ENCODE measurements around the gene KLK11.

The KLK11 gene

GRCh38 chr19:51029718-51030117, 3.3 kb upstream of the KLK11 start:
- H3K4me3 ChIP-seq (ENCODE audit: low read depth, low read length) = no peak overlapping the region

GRCh38 chr19:51027873-51028272, 1.5 kb upstream of the KLK11 start:
- no peak overlapping the region for H3K4me3 ChIP-seq (ENCODE audit: low read depth, low read length)
- no peaks in the 10 kb centered on the region for H3K36me3 ChIP-seq (ENCODE audit: insufficient read depth, low read length)
- H3K27ac ChIP-seq (ENCODE audit: low read depth, low read length) = no peak overlapping the region
- H3K4me1 ChIP-seq (ENCODE audit: control insufficient read depth, insufficient read depth, low read length, unreplicated experiment) = no peaks in the 10 kb centered on the region
- no peak overlapping the region for H2AFZ ChIP-seq (ENCODE audit: low read length, unreplicated experiment)
- H3K27me3 ChIP-seq (ENCODE audit: insufficient read depth, low read length) = peaks cover 42% of the 10 kb centered on the region
- no peaks in the 10 kb centered on the region for H3K79me2 ChIP-seq (ENCODE audit: control insufficient read depth, insufficient read depth, low read length, unreplicated experiment)

More at GRCh38 chr19:51029718-51030117, 3.3 kb upstream of the KLK11 start:
- no peaks in the 10 kb centered on the region for H3K79me2 ChIP-seq (ENCODE audit: control insufficient read depth, insufficient read depth, low read length, unreplicated experiment)
- no peak overlapping the region for H2AFZ ChIP-seq (ENCODE audit: low read length, unreplicated experiment)
- peaks cover 36% of the 10 kb centered on the region for H3K27me3 ChIP-seq (ENCODE audit: insufficient read depth, low read length)
- no peaks in the 10 kb centered on the region for H3K4me1 ChIP-seq (ENCODE audit: control insufficient read depth, insufficient read depth, low read length, unreplicated experiment)
- no peaks in the 10 kb centered on the region for H3K36me3 ChIP-seq (ENCODE audit: insufficient read depth, low read length)
- H3K27ac ChIP-seq (ENCODE audit: low read depth, low read length) = no peak overlapping the region

DNA sequence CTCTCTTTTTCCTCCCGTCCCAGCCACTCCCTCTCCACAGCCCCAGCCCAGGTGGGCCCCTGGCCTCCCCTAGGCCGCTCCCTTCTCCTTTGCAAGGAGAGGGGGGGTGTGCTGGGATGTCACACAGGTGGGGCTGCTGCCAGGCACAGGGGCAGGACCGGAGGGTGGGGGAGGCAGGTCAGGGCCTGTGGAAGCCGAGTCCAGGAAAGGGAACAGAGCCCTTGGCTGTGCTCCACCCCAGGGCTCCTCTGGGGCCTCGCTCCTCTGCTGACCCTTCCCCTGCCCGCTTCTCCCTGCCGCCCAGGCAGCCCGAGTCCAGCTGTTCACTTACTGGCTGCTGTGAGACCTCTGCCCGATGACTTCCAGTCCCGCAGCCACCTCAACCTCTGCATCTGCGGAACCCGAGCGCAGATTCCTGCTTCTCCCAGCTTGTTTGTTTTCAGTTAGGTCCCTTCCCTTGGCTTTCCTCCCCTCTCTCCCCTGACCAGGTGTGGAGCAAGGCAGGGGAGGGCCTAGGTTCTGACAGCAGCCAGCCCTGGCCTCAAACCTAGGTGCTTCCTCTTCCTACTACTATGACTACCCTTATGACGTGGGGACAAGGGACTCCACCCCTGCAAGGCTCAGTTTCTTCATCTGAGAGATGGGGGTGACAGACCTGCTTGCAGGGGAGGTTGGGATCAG, 850 bp upstream of the KLK11 start:
- Histone ChIP-seq H3K4me1 (ENCODE audit: control insufficient read depth, insufficient read depth, low read length, unreplicated experiment) (no peaks in the 10 kb centered on the region), H3K27ac (ENCODE audit: low read depth, low read length) (no peak overlapping the region), H3K27me3 (ENCODE audit: insufficient read depth, low read length) (peaks cover 43% of the 10 kb centered on the region)

GRCh38 chr19:51025809-51026553, 435 bp downstream of the KLK11 start:
- Histone ChIP-seq H3K4me3 (ENCODE audit: low read depth, low read length) (no peak overlapping the region), H3K4me1 (ENCODE audit: control insufficient read depth, insufficient read depth, low read length, unreplicated experiment) (no peaks in the 10 kb centered on the region), H2AFZ (ENCODE audit: low read length, unreplicated experiment) (no peak overlapping the region), H3K36me3 (ENCODE audit: insufficient read depth, low read length) (no peaks in the 10 kb centered on the region), H3K27me3 (ENCODE audit: insufficient read depth, low read length) (peaks cover 45% of the 10 kb centered on the region), H3K79me2 (ENCODE audit: control insufficient read depth, insufficient read depth, low read length, unreplicated experiment) (no peaks in the 10 kb centered on the region), H3K27ac (ENCODE audit: low read depth, low read length) (no peak overlapping the region)

More for the DNA sequence above, 850 bp upstream of the KLK11 start:
- no peaks in the 10 kb centered on the region for H3K79me2 ChIP-seq (ENCODE audit: control insufficient read depth, insufficient read depth, low read length, unreplicated experiment)
- no peak overlapping the region for H2AFZ ChIP-seq (ENCODE audit: low read length, unreplicated experiment)
- H3K36me3 ChIP-seq (ENCODE audit: insufficient read depth, low read length) = no peaks in the 10 kb centered on the region
- no peak overlapping the region for H3K4me3 ChIP-seq (ENCODE audit: low read depth, low read length)

- H2AFZ ChIP-seq (ENCODE audit: low read length, unreplicated experiment) = no peak overlapping the region
- no peak overlapping the region for H3K4me3 ChIP-seq (ENCODE audit: low read depth, low read length)
- no peaks in the 10 kb centered on the region for H3K4me1 ChIP-seq (ENCODE audit: control insufficient read depth, insufficient read depth, low read length, unreplicated experiment)
- H3K27ac ChIP-seq (ENCODE audit: low read depth, low read length) = no peak overlapping the region
- H3K79me2 ChIP-seq (ENCODE audit: control insufficient read depth, insufficient read depth, low read length, unreplicated experiment) = no peaks in the 10 kb centered on the region
- no peaks in the 10 kb centered on the region for H3K36me3 ChIP-seq (ENCODE audit: insufficient read depth, low read length)
- peaks cover 45% of the 10 kb centered on the region for H3K27me3 ChIP-seq (ENCODE audit: insufficient read depth, low read length)
These were observed 1.0 kb downstream of the KLK11 start for GRCh38 chr19:51025401-51025800.

DNA sequence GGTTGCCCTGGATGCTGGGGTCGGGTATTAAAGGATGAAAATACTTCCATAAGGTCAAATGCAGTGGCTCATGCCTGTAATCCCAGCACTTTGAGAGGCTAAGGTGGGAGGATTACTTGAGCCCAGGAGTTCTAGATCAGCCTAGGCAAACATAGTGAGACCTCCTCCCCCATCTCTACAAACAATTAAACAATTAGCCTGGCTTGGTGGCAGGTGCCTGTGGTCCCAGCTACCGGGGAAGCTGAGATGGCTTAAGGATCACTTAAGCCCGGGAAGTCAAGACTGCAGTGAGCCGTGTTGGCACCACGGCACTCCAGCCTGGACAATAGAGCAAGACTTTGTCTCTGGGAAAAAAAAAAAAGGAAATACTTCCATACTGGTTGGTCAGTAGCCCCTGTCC, 1.5 kb downstream of the KLK11 start:
- H3K27me3 ChIP-seq (ENCODE audit: insufficient read depth, low read length) = peaks cover 49% of the 10 kb centered on the region
- H3K4me3 ChIP-seq (ENCODE audit: low read depth, low read length) = no peak overlapping the region
- H2AFZ ChIP-seq (ENCODE audit: low read length, unreplicated experiment) = no peak overlapping the region
- no peaks in the 10 kb centered on the region for H3K79me2 ChIP-seq (ENCODE audit: control insufficient read depth, insufficient read depth, low read length, unreplicated experiment)
- no peaks in the 10 kb centered on the region for H3K4me1 ChIP-seq (ENCODE audit: control insufficient read depth, insufficient read depth, low read length, unreplicated experiment)
- no peak overlapping the region for H3K27ac ChIP-seq (ENCODE audit: low read depth, low read length)
- H3K36me3 ChIP-seq (ENCODE audit: insufficient read depth, low read length) = no peaks in the 10 kb centered on the region

DNA sequence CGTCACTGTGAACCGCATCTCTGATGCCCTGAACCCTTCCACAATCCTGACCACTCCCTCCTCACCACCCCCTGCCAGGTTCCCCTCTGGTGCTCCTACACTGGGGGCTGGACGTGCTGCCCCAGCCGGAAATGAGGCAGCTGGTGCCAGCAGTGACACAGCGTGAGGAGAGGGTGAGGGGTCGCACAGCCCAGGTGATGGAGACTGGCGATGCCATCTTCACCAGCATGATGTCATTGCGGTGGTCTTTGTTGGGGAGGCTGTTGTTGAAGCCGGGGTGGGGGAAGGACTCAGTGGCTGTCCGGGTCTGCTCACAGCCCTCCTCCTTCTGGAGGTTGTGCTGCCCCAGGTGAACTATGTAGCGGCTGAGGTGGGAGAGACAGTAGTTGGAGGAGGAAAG, 2.5 kb downstream of the KLK11 start:
- Histone ChIP-seq H2AFZ (ENCODE audit: low read length, unreplicated experiment) (no peak overlapping the region), H3K79me2 (ENCODE audit: control insufficient read depth, insufficient read depth, low read length, unreplicated experiment) (no peaks in the 10 kb centered on the region), H3K4me3 (ENCODE audit: low read depth, low read length) (no peak overlapping the region), H3K27me3 (ENCODE audit: insufficient read depth, low read length) (peaks cover 59% of the 10 kb centered on the region), H3K4me1 (ENCODE audit: control insufficient read depth, insufficient read depth, low read length, unreplicated experiment) (peaks cover 2% of the 10 kb centered on the region), H3K36me3 (ENCODE audit: insufficient read depth, low read length) (no peaks in the 10 kb centered on the region), H3K27ac (ENCODE audit: low read depth, low read length) (no peak overlapping the region)

GRCh38 chr19:51022526-51022925, 3.9 kb downstream of the KLK11 start:
- Histone ChIP-seq H3K27me3 (ENCODE audit: insufficient read depth, low read length) (peaks cover 60% of the 10 kb centered on the region), H2AFZ (ENCODE audit: low read length, unreplicated experiment) (no peak overlapping the region), H3K27ac (ENCODE audit: low read depth, low read length) (no peak overlapping the region), H3K4me1 (ENCODE audit: control insufficient read depth, insufficient read depth, low read length, unreplicated experiment) (peaks cover 2% of the 10 kb centered on the region), H3K79me2 (ENCODE audit: control insufficient read depth, insufficient read depth, low read length, unreplicated experiment) (no peaks in the 10 kb centered on the region), H3K4me3 (ENCODE audit: low read depth, low read length) (no peak overlapping the region), H3K36me3 (ENCODE audit: insufficient read depth, low read length) (no peaks in the 10 kb centered on the region)

- H3K36me3 ChIP-seq (ENCODE audit: insufficient read depth, low read length) = no peaks in the 10 kb centered on the region
- H3K4me3 ChIP-seq (ENCODE audit: low read depth, low read length) = no peak overlapping the region
- no peak overlapping the region for H3K27ac ChIP-seq (ENCODE audit: low read depth, low read length)
- H3K79me2 ChIP-seq (ENCODE audit: control insufficient read depth, insufficient read depth, low read length, unreplicated experiment) = no peaks in the 10 kb centered on the region
- no peak overlapping the region for H2AFZ ChIP-seq (ENCODE audit: low read length, unreplicated experiment)
- peaks cover 59% of the 10 kb centered on the region for H3K27me3 ChIP-seq (ENCODE audit: insufficient read depth, low read length)
- peaks cover 2% of the 10 kb centered on the region for H3K4me1 ChIP-seq (ENCODE audit: control insufficient read depth, insufficient read depth, low read length, unreplicated experiment)
These were observed 5.3 kb downstream of the KLK11 start for GRCh38 chr19:51020988-51021651.

- H3K27me3 ChIP-seq (ENCODE audit: insufficient read depth, low read length) = peaks cover 49% of the 10 kb centered on the region
- no peaks in the 10 kb centered on the region for H3K79me2 ChIP-seq (ENCODE audit: control insufficient read depth, insufficient read depth, low read length, unreplicated experiment)
- H3K4me1 ChIP-seq (ENCODE audit: control insufficient read depth, insufficient read depth, low read length, unreplicated experiment) = peaks cover 2% of the 10 kb centered on the region
- no peaks in the 10 kb centered on the region for H3K36me3 ChIP-seq (ENCODE audit: insufficient read depth, low read length)
- no peak within 1 kb of the TSS for H2AFZ ChIP-seq (ENCODE audit: low read length, unreplicated experiment)
- peak within 1 kb of the TSS; percentile 21; the same call in 1 of the 2 replicates for H3K4me3 ChIP-seq (ENCODE audit: low read depth, low read length)
- H3K27ac ChIP-seq (ENCODE audit: low read depth, low read length) = no peak within 1 kb of the TSS
These were observed 6.9 kb downstream of the KLK11 start, which contains the start of gene KLK10 for GRCh38 chr19:51019544-51019925. Gene KLK10 (minus strand): TSS chr19:51019709. CDS start chr19:51019130, 579 bp downstream.
